ENCODE results near the gene GGTLC2.
"Not testable (repeated sequence)": the region's sequence is repeated elsewhere in the genome, so short reads cannot be mapped to it uniquely, and the experiment has no call there.

GGTLC2 gene

DNA sequence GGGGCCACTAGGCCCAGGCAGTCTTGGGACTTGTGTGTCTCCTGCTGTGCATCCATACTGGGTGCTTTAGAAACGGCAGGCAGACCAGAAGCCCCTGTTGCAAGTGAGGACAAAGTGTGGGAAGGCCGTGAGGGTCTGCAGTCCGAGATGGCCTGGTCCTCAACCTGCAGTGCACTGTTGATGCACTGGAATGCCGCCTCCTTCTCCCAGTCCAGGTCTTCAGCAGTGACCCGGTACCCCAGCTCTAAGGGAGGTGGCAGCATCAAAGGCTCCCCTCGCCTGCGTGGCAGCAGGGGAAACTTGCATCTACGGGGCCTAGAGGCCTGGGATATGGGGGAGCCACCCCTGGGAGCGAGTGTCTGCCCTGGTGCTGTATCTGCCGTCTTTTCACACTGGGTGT lies 2.2 kb upstream of the GGTLC2 start:
- not testable (repeated sequence) for DNase-seq

DNA sequence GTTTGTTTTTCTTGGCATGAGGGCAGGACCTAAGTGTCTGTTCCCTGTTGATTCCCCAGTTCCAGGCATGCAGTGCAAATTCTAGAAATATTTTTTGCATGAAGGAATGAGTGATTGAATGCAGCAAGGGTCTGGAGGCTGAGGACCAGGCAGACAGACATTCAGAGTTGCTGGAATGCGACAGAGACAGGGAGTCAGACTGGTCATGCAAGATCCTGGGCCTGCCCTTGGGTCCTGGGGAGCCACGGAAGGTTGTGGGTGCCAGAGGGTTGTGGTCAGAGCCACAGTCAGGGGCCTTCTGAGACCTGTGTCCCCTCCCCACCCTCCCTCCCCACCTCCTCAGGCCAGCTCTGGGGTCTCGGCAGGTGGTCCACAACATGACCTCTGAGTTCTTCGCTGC lies 1.6 kb downstream of the GGTLC2 start:
- not testable (repeated sequence) for DNase-seq

DNA sequence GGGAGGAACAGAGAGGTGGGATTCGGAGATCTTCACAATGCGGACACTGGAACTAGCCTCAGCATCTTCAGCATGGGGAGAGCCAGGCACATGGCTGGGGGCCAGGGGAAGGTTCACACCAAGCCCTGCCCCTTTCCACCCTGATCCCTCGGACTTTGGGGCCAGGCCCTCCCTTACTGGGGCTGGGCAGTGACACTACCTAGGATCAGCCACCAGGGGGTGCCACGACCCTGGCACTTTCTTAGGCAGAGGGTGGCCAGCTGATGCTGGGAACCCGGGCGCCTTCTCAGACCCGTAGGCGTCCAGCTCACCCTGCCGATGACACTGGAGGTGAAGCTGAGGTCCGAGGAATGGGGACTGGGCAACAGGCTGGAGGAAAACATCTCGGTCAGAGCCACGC lies 3.5 kb downstream of the GGTLC2 start:
- DNase-seq, result not testable (repeated sequence)

GRCh38 chr22:22648863-22649536 lies 4.6 kb downstream of the GGTLC2 start:
- DNase-seq, result not testable (repeated sequence)

GRCh38 chr22:22649761-22650160 lies 5.3 kb downstream of the GGTLC2 start:
- not testable (repeated sequence) for DNase-seq

- DNase-seq, result not testable (repeated sequence)
These were observed 6.0 kb downstream of the GGTLC2 start for GRCh38 chr22:22650398-22650797.

DNA sequence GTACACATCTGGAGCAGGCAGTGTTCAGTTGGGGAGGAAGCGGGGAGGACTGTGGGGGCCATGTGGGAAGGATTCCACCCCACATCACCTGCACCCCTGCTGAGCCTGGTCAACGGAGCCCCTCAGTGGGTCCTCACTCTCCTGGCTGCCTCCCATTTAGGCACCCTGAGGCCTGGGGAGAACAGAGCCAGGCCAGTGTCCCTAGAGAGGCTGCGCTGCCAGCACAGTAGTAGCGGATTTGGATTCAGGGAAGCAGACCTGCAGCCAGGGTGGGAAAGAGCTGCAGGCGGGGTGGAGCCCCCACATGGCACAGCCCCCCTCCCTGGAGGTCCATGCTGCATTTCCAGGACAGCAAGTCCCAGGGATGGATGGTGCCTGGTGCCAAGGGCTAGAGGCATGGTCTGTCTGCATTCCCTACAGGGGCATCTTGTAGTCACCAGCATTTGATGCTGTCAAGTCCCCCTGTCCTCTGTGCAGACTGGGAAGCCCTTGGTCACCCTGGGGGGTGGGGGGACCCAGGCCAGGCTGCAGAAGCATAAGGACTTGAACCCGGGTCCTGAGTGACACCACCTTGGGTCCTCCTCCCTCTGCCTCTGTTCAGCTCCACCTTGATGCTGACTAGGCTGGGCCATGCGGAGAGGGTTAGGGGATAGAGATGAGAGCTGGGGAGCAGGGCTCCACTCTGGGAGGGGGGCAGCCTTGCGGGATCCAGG lies 6.5 kb downstream of the GGTLC2 start:
- DNase-seq, result not testable (repeated sequence)

- not testable (repeated sequence) for DNase-seq
These were observed 7.2 kb downstream of the GGTLC2 start for GRCh38 chr22:22651593-22651992.

- DNase-seq, result not testable (repeated sequence)
These were observed 7.7 kb downstream of the GGTLC2 start for GRCh38 chr22:22652102-22652501.

- not testable (repeated sequence) for DNase-seq
These were observed 8.2 kb downstream of the GGTLC2 start for GRCh38 chr22:22652573-22652972.

GRCh38 chr22:22653677-22654381 lies 9.4 kb downstream of the GGTLC2 start:
- not testable (repeated sequence) for DNase-seq

DNA sequence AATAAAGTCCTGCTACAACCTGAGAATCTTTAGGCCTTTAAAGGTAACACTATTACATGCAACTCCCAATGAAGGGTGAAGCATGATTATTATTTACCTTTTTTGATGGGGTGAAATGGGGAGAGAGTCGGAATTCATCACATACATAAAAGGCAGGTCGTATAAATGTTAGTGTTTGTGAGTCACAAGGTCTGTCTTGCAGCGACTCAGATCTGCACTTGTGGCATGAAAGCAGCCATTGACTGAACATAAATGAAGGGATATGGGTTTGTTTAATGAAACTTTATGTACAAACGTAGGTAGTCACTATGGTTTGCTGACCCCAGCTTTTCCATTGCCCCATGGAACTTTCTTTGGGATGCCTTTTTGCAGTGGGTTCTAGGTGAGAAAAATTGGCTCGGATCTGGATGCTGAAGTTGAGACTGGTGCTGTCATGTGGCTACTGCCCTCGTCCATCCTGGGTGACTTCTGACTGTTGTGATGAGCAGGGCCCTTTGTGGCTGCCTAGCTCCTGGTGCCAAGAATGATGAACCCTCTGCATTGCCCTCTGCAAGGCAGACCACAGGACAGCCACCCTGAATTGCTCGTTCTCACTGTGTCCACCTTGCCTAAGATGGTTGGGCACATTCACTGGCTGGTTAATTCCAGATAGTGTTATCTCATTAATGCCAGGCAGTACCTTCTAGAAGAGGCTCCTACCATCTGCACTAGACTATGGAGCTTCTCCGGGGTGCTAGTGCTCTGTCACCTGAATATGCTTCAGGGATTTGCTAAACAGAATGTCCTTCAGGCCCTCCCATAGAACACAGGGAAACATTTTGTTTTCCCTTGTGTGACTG lies 11.3 kb downstream of the GGTLC2 start:
- no peak for DNase-seq

GRCh38 chr22:22657712-22658111 lies 13.3 kb downstream of the GGTLC2 start:
- no peak for DNase-seq

- no peak for DNase-seq
These were observed 16.9 kb downstream of the GGTLC2 start for GRCh38 chr22:22661275-22661674.

- DNase-seq, result no peak
These were observed 17.7 kb downstream of the GGTLC2 start for GRCh38 chr22:22662095-22662494.

GRCh38 chr22:22663861-22664800 lies 19.7 kb downstream of the GGTLC2 start:
- no peak for DNase-seq

- DNase-seq, result no peak
These were observed 22.1 kb downstream of the GGTLC2 start for GRCh38 chr22:22666307-22667091.

GRCh38 chr22:22667966-22668880 lies 23.8 kb downstream of the GGTLC2 start:
- DNase-seq, result no peak

- no peak for DNase-seq
These were observed 24.7 kb downstream of the GGTLC2 start for GRCh38 chr22:22669093-22669492.

Data from NCI-H2171 (cell line).